ENCODE data around the gene CEP131.
"Not testable (repeated sequence)": the region's sequence is repeated elsewhere in the genome, so short reads cannot be mapped to it uniquely, and the experiment has no call there.

Gene CEP131

DNA sequence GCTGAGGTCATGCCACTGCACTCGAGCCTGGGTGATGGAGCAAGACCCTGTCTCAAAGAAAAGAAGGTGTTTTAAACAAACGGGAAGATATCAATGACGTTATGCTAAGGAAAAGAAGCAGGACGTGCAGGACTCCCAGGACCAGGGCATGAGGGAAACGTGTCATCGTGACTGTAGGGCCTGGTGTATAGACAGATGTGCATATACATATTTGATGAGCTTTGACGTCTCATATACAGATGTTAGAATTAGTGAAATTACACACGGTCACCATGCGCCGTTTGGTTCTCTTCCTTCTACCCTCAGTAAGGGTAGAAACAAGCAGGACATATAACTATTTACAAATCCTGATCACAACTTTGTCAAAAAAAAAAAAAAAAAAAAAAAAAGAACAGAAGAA lies 75.1 kb downstream of the CEP131 start:
- no peak for DNase-seq (ENCODE audit: low read depth)
- no peak for TF ChIP-seq CTCF (IDR thresholded peaks at IDR 0.05; ENCODE audit: low read length, missing control alignments)
- no peak overlapping the region for H3K4me3 ChIP-seq (replicated peaks; ENCODE audit: low read depth, low read length)

DNA sequence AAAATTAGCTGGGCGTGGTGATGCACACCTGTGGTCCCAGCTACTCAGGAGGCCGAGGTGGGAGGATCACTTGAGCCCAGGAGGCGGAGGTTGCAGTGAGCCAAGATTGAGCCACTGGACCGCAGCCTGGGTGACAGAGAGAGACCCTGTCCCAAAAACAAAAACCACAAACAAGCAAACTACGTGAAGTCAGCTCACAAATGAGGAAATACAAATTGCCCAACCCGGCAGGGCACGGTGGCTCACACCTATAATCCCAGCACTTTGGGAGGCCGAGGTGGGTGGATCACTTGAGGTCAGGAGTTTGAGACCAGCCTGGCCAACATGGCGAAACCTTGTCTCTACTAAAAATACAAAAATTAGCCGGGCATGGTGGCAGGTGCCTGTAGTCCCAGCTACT lies 76.6 kb downstream of the CEP131 start:
- DNase-seq (ENCODE audit: low read depth); H3K4me3 ChIP-seq (replicated peaks; ENCODE audit: low read depth, low read length): not testable (repeated sequence)

- no peak overlapping the region for H3K4me3 ChIP-seq (replicated peaks; ENCODE audit: low read depth, low read length)
- DNase-seq (ENCODE audit: low read depth) = no peak
- no peak for TF ChIP-seq CTCF (IDR thresholded peaks at IDR 0.05; ENCODE audit: low read length, missing control alignments)
These were observed 78.4 kb downstream of the CEP131 start for GRCh38 chr17:81144423-81144781.

DNA sequence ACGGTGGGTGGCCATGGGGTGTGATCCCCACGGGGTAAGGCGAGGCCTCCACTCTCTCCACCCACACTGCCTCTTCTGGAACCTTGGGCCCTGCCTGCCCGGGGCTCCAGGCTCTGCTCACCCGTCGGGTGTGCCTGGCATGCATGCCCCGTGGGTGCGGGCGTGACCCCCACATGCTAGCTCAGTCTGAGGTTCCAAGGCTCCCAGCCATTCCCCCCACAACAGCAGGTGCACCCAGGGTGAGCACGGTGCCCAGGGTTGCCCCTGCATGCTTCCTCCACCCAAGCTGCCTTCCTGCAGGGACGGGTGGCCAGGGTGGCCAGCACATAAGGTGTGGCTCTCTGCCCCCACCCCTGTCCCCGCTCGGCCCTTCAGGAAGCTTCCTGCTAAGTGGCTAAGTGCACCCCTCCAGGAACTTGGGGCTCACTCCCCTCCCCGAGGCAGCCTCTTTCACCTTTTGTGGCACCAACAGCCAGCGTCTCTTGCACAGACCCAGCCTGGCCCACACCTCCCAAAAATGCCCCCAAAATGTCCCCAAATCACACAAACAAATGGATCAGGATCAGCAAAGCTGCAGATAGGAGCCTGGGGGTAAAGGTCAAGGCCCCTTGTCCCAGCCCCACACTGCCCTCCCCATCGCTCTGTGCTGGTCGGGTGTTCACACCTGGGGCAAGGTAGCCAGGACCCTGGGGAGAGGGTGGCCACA lies 78.9 kb downstream of the CEP131 start:
- no peak overlapping the region for H3K4me3 ChIP-seq (replicated peaks; ENCODE audit: low read depth, low read length)
- no peak for TF ChIP-seq CTCF (IDR thresholded peaks at IDR 0.05; ENCODE audit: low read length, missing control alignments)
- no peak for DNase-seq (ENCODE audit: low read depth)

DNA sequence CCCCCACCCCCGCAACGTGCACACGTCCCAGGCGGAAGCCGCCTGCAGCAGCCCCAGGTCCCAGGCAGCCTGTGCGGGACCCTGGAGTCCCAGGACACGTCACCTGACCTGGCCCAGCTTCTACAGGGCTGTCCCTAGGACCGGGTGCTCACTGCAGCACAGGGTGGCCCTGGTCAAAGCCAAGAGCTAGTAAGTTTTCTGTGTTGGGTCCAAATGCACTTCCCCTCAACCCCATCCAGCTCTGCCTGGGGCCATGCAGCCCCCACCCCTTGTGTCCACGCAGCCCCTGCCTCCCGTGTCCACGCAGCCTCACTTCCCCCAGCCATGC lies 79.6 kb downstream of the CEP131 start:
- DNase-seq (ENCODE audit: low read depth) = no peak
- H3K4me3 ChIP-seq (replicated peaks; ENCODE audit: low read depth, low read length) = no peak overlapping the region
- TF ChIP-seq CTCF (IDR thresholded peaks at IDR 0.05; ENCODE audit: low read length, missing control alignments) = no peak

- H3K4me3 ChIP-seq (replicated peaks; ENCODE audit: low read depth, low read length) = no peak overlapping the region
- peak; percentile 79 for DNase-seq (ENCODE audit: low read depth)
- peak; percentile 68 for TF ChIP-seq CTCF (IDR thresholded peaks at IDR 0.05; ENCODE audit: low read length, missing control alignments)
These were observed 80.2 kb downstream of the CEP131 start for GRCh38 chr17:81142301-81143199.

DNA sequence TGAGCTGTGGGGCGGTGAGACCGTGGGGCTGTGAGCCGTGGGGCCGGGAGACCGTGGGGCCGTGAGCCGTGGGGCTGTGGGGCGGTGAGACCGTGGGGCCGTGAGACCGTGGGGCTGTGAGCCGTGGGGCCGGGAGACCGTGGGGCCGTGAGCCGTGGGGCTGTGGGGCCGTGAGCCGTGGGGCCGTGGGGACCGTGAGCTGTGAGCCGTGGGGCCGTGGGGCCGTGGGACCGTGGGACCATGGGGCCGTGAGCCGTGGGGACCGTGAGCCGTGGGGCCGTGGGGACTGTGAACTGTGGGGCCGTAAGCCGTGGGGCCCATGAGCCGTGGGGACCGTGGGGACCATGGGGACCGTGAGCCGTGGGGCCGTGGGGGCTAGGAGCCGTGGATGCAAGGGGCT lies 82.1 kb downstream of the CEP131 start:
- H3K4me3 ChIP-seq (replicated peaks; ENCODE audit: low read depth, low read length) = no peak overlapping the region
- no peak for TF ChIP-seq CTCF (IDR thresholded peaks at IDR 0.05; ENCODE audit: low read length, missing control alignments)
- DNase-seq (ENCODE audit: low read depth) = no peak

Data from fibroblast of pulmonary artery (primary cell).